Stimulated activated CD4-positive, alpha-beta T cell treated with anti-CD3 and anti-CD28 coated beads, TNF-alpha, amount 100 ng/mL, for 48 hours (primary cell): ENCODE measurements around the gene MTHFD2L.

Experiments
- DNase-seq, 3 donors: peaks; one replicate each; pipeline ENCODE4 v3.0.0-alpha.2; 2020; ENCODE audit warnings: low read depth in 3 of 3

The MTHFD2L gene

GRCh38 chr4:74244049-74244448 is 86.1 kb downstream of the MTHFD2L start:
- no peak for DNase-seq

- no peak for DNase-seq
These were observed 95.0 kb downstream of the MTHFD2L start for GRCh38 chr4:74252933-74253332.

- no peak for DNase-seq
These were observed 96.5 kb downstream of the MTHFD2L start for GRCh38 chr4:74254386-74254785.

- DNase-seq, result no peak
These were observed 97.2 kb downstream of the MTHFD2L start for GRCh38 chr4:74255096-74255495.

GRCh38 chr4:74258963-74259362 is 101.0 kb downstream of the MTHFD2L start:
- no peak for DNase-seq

- no peak for DNase-seq
These were observed 102.1 kb downstream of the MTHFD2L start for GRCh38 chr4:74260036-74260435.

GRCh38 chr4:74262522-74262921 is 104.6 kb downstream of the MTHFD2L start:
- no peak for DNase-seq

GRCh38 chr4:74263551-74263950 is 105.6 kb downstream of the MTHFD2L start:
- DNase-seq, result no peak

- DNase-seq, result no peak
These were observed 108.2 kb downstream of the MTHFD2L start for GRCh38 chr4:74266081-74266480.

- no peak for DNase-seq
These were observed 110.2 kb downstream of the MTHFD2L start for GRCh38 chr4:74267998-74268606.

- no peak for DNase-seq
These were observed 110.7 kb downstream of the MTHFD2L start for GRCh38 chr4:74268643-74269042.

GRCh38 chr4:74278490-74278889 is 120.6 kb downstream of the MTHFD2L start:
- no peak for DNase-seq

- no peak for DNase-seq
These were observed 121.8 kb downstream of the MTHFD2L start for GRCh38 chr4:74279716-74280115.

GRCh38 chr4:74282926-74283325 is 125.0 kb downstream of the MTHFD2L start:
- no peak for DNase-seq

GRCh38 chr4:74283614-74284013 is 125.7 kb downstream of the MTHFD2L start:
- no peak for DNase-seq

GRCh38 chr4:74284053-74284452 is 126.1 kb downstream of the MTHFD2L start:
- no peak for DNase-seq

GRCh38 chr4:74287164-74287563 is 129.2 kb downstream of the MTHFD2L start:
- no peak for DNase-seq

GRCh38 chr4:74287791-74288190 is 129.9 kb downstream of the MTHFD2L start:
- DNase-seq, result no peak

GRCh38 chr4:74291471-74291870 is 133.6 kb downstream of the MTHFD2L start:
- no peak for DNase-seq

GRCh38 chr4:74292111-74292870 is 134.4 kb downstream of the MTHFD2L start:
- no peak for DNase-seq

- no peak for DNase-seq
These were observed 135.6 kb downstream of the MTHFD2L start for GRCh38 chr4:74293558-74293957.

- DNase-seq, result no peak
These were observed 136.8 kb downstream of the MTHFD2L start for GRCh38 chr4:74294681-74295080.

- DNase-seq, result no peak
These were observed 139.6 kb downstream of the MTHFD2L start for GRCh38 chr4:74297539-74297938.
